DND-41 (cell line): ENCODE results near the gene PTPDC1.

Source experiments
- ATAC-seq: fragments of 200-7000 bp; cut with Tn5 transposase; 3 replicates; pipeline ENCODE4 v1.9.1; 2021; ENCODE audit warnings: low read depth; ENCODE audit not compliant: insufficient read depth
- DNase-seq: peaks from one replicate; pipeline ENCODE4 v3.0.0-alpha.2; 2020
- H2AFZ ChIP-seq: 2 replicates; pipeline ENCODE4 v1.6.0; 2012; ENCODE audit warnings: low read depth, low read length
- H3K27ac ChIP-seq: 2 replicates; pipeline ENCODE4 v1.5.1; 2012; ENCODE audit warnings: low read length, inconsistent platforms
- H3K27me3 ChIP-seq: fragments of 200-600 bp; sonication (generic); 2 replicates; pipeline ENCODE4 v1.6.0; 2012; ENCODE audit warnings: low read length, mild to moderate bottlenecking, inconsistent platforms; ENCODE audit not compliant: insufficient read depth, poor library complexity
- H3K36me3 ChIP-seq: 2 replicates; pipeline ENCODE4 v1.5.1; 2012; ENCODE audit warnings: low read length, inconsistent platforms; ENCODE audit not compliant: insufficient read depth
- H3K4me1 ChIP-seq: 2 replicates; pipeline ENCODE4 v1.5.1; 2012; ENCODE audit warnings: mild to moderate bottlenecking, low read length; ENCODE audit not compliant: insufficient read depth
- H3K4me2 ChIP-seq: 2 replicates; pipeline ENCODE4 v1.6.0; 2012; ENCODE audit warnings: mild to moderate bottlenecking, moderate library complexity, low read length, inconsistent platforms; ENCODE audit not compliant: insufficient read depth
- H3K4me3 ChIP-seq, 2 experiments: fragments of 200-600 bp in 1 of 2; shearing (Covaris generic) in 1 of 2; 2 replicates each; pipeline ENCODE4 v1.5.1; 2012 to 2016; ENCODE audit warnings: inconsistent platforms in 2 of 2, low read length in 2 of 2, mild to moderate bottlenecking in 2 of 2, low read depth in 1 of 2, moderate library complexity in 1 of 2
- H3K79me2 ChIP-seq: 2 replicates; pipeline ENCODE4 v1.6.0; 2012; ENCODE audit warnings: low read length, inconsistent platforms; ENCODE audit not compliant: insufficient read depth
- H3K9ac ChIP-seq: 2 replicates; pipeline ENCODE4 v1.6.0; 2012; ENCODE audit warnings: low read depth, mild to moderate bottlenecking, inconsistent platforms, low read length, moderate library complexity
- H3K9me3 ChIP-seq: 2 replicates; pipeline ENCODE4 v1.5.1; 2012; ENCODE audit warnings: low read length, moderate library complexity, mild to moderate bottlenecking, inconsistent platforms; ENCODE audit not compliant: insufficient read depth, severe bottlenecking
- H4K20me1 ChIP-seq: 2 replicates; pipeline ENCODE4 v1.6.0; 2012; ENCODE audit warnings: low read length; ENCODE audit not compliant: insufficient read depth
- CTCF ChIP-seq: IDR thresholded peaks from 2 replicates; pipeline ENCODE4 v1.5.1; 2012; ENCODE audit warnings: borderline replicate concordance, low read length, moderate library complexity, mild to moderate bottlenecking; ENCODE audit not compliant: poor library complexity, severe bottlenecking; ENCODE audit errors: extremely low read depth
- EZH2 ChIP-seq: IDR thresholded peaks from 3 replicates; pipeline ENCODE4 v1.6.1; 2012; ENCODE audit warnings: borderline replicate concordance, low read depth, mild to moderate bottlenecking, moderate library complexity, low read length, inconsistent platforms; ENCODE audit not compliant: severe bottlenecking

The PTPDC1 gene

GRCh38 chr9:94145640-94146039 is 61.4 kb downstream of the PTPDC1 start:
- H3K27ac ChIP-seq: no peak overlapping the region
- no peaks in the 10 kb centered on the region for H3K36me3 ChIP-seq
- no peak for TF ChIP-seq CTCF
- TF ChIP-seq EZH2: no peak
- no peak overlapping the region for H3K4me3 ChIP-seq
- H3K4me2 ChIP-seq: no peak overlapping the region
- no peak overlapping the region for H2AFZ ChIP-seq
- H3K79me2 ChIP-seq: no peaks in the 10 kb centered on the region
- H3K9me3 ChIP-seq: no peaks in the 10 kb centered on the region
- no peak overlapping the region for H3K9ac ChIP-seq
- no peaks in the 10 kb centered on the region for H4K20me1 ChIP-seq
- DNase-seq: no peak
- H3K27me3 ChIP-seq: no peaks in the 10 kb centered on the region
- ATAC-seq: no peak
- no peaks in the 10 kb centered on the region for H3K4me1 ChIP-seq

GRCh38 chr9:94147776-94148175 is 63.5 kb downstream of the PTPDC1 start:
- H3K4me2 ChIP-seq: no peak overlapping the region
- H3K36me3 ChIP-seq: no peaks in the 10 kb centered on the region
- no peaks in the 10 kb centered on the region for H3K27me3 ChIP-seq
- no peak overlapping the region for H3K27ac ChIP-seq
- H3K4me1 ChIP-seq: no peaks in the 10 kb centered on the region
- no peak overlapping the region for H2AFZ ChIP-seq
- H3K79me2 ChIP-seq: no peaks in the 10 kb centered on the region
- H3K4me3 ChIP-seq: no peak overlapping the region
- no peak overlapping the region for H3K9ac ChIP-seq
- no peak for TF ChIP-seq EZH2
- TF ChIP-seq CTCF: no peak
- DNase-seq (no peak), ATAC-seq (no peak)
- no peaks in the 10 kb centered on the region for H4K20me1 ChIP-seq
- H3K9me3 ChIP-seq: no peaks in the 10 kb centered on the region

- Histone ChIP-seq H3K36me3 (no peaks in the 10 kb centered on the region), H2AFZ (no peak overlapping the region), H3K9ac (no peak overlapping the region), H3K4me3 (no peak overlapping the region), H3K27ac (no peak overlapping the region), H3K4me2 (no peak overlapping the region), H3K79me2 (no peaks in the 10 kb centered on the region), H3K27me3 (no peaks in the 10 kb centered on the region), H3K9me3 (no peaks in the 10 kb centered on the region), H4K20me1 (no peaks in the 10 kb centered on the region), H3K4me1 (no peaks in the 10 kb centered on the region)
- ATAC-seq: no peak
- TF ChIP-seq CTCF: no peak
- no peak for TF ChIP-seq EZH2
- no peak for DNase-seq
Observed at GRCh38 chr9:94148419-94148818, 64.2 kb downstream of the PTPDC1 start.

- no peaks in the 10 kb centered on the region for H3K9me3 ChIP-seq
- H3K4me2 ChIP-seq: no peak overlapping the region
- no peaks in the 10 kb centered on the region for H3K27me3 ChIP-seq
- no peak overlapping the region for H3K4me3 ChIP-seq
- no peak for DNase-seq
- no peaks in the 10 kb centered on the region for H4K20me1 ChIP-seq
- H3K27ac ChIP-seq: no peak overlapping the region
- H3K9ac ChIP-seq: no peak overlapping the region
- TF ChIP-seq CTCF (no peak), EZH2 (no peak)
- no peaks in the 10 kb centered on the region for H3K79me2 ChIP-seq
- no peak for ATAC-seq
- no peaks in the 10 kb centered on the region for H3K36me3 ChIP-seq
- no peaks in the 10 kb centered on the region for H3K4me1 ChIP-seq
- H2AFZ ChIP-seq: no peak overlapping the region
Observed at GRCh38 chr9:94149696-94150095, 65.4 kb downstream of the PTPDC1 start.
